ENCODE measurements around the gene SAP30BP.

The SAP30BP gene

DNA sequence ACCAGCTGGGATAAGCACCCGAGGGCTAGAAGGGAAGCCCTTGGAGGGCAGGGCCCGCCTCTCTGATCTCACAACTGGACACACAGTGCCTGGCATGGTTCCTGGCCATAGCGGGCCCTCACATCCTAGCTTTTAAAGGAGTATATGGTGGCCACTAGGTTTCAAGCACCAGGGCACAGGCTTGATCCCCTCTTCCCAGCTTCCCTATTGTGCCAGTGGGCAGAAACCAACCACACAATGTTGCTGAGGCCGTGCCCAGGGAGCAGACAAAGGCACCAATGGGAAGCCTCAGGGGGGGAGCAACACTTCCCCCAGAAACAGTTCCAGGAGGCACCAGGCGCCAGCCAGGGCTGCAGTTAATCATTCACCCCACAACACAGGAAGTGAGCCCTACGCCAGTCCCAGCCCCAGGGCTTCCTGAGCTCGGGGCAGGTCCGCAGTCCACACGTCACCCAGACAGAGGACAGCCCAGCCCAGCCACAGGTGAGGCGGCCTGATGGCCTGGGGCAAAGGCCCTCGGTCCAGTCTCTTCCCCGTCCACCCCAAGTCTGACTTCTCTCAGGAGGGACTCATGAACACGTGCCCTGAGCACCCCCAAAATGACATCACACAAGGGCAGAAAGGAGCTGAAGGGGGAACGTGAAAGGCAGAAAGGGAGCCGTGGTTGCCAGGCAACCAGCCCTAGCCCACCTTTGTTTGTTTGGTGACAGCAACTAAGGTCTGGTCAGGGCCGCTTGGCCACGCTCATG is 21.1 kb upstream of the SAP30BP start:
- Histone ChIP-seq H3F3A (ENCODE audit: insufficient read depth) (no peaks in the 10 kb centered on the region; the same call in 1 of the 2 replicates), H2AFZ (ENCODE audit: low read depth, low read length, severe bottlenecking) (no peak overlapping the region), H3K4me3 (ENCODE audit: insufficient read depth, low read length, poor library complexity, severe bottlenecking) (no peak overlapping the region), H3K27me3 (ENCODE audit: low read length) (no peaks in the 10 kb centered on the region), H3K27ac (ENCODE audit: low read depth, low read length) (no peak overlapping the region), H3K4me2 (ENCODE audit: low read depth, low read length, poor library complexity, severe bottlenecking) (no peak overlapping the region), H3K9me2 (replicated peaks; ENCODE audit: insufficient read depth, low read length) (no peaks in the 10 kb centered on the region), H3K9me3 (ENCODE audit: insufficient read depth, low read length) (no peaks in the 10 kb centered on the region), H4K20me1 (ENCODE audit: low read depth, low read length) (no peaks in the 10 kb centered on the region), H3K36me3 (ENCODE audit: low read length) (no peaks in the 10 kb centered on the region), H3K9ac (ENCODE audit: low read length) (no peak overlapping the region), H3K79me2 (ENCODE audit: insufficient read depth, low read length) (no peaks in the 10 kb centered on the region)
- no peak for TF ChIP-seq EZH2phosphoT487 (conservative IDR thresholded peaks at IDR 0.05; ENCODE audit: low read length)
- TF ChIP-seq, protein P1, sequence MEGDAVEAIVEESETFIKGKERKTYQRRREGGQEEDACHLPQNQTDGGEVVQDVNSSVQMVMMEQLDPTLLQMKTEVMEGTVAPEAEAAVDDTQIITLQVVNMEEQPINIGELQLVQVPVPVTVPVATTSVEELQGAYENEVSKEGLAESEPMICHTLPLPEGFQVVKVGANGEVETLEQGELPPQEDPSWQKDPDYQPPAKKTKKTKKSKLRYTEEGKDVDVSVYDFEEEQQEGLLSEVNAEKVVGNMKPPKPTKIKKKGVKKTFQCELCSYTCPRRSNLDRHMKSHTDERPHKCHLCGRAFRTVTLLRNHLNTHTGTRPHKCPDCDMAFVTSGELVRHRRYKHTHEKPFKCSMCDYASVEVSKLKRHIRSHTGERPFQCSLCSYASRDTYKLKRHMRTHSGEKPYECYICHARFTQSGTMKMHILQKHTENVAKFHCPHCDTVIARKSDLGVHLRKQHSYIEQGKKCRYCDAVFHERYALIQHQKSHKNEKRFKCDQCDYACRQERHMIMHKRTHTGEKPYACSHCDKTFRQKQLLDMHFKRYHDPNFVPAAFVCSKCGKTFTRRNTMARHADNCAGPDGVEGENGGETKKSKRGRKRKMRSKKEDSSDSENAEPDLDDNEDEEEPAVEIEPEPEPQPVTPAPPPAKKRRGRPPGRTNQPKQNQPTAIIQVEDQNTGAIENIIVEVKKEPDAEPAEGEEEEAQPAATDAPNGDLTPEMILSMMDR (IDR thresholded peaks at IDR 0.05; ENCODE audit: insufficient read depth, low read length, poor library complexity, severe bottlenecking), result no peak

DNA sequence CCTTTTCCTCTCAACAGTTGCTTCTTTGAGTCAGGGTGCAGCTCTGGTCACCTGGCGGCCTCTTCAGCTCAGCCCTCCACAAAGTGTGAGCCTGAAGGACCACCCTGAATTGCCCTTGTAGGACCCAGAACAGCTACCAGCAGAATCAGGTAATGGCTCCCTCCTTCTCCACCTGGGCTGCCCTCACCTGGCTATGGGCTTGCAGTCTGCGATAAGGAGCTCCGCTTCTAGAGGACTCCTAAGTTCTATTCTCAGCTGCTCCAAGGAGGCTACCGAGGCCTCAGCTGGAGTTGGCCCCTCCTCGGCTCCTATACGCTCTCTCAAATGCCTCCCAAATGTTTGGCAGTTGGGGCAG is 20.5 kb upstream of the SAP30BP start:
- Histone ChIP-seq H2AFZ (ENCODE audit: low read depth, low read length, severe bottlenecking) (no peak overlapping the region), H3K36me3 (ENCODE audit: low read length) (no peaks in the 10 kb centered on the region), H3K9ac (ENCODE audit: low read length) (no peak overlapping the region), H3K9me2 (replicated peaks; ENCODE audit: insufficient read depth, low read length) (no peaks in the 10 kb centered on the region), H4K20me1 (ENCODE audit: low read depth, low read length) (no peaks in the 10 kb centered on the region), H3K79me2 (ENCODE audit: insufficient read depth, low read length) (no peaks in the 10 kb centered on the region), H3F3A (ENCODE audit: insufficient read depth) (no peaks in the 10 kb centered on the region; the same call in 1 of the 2 replicates), H3K27ac (ENCODE audit: low read depth, low read length) (no peak overlapping the region), H3K27me3 (ENCODE audit: low read length) (no peaks in the 10 kb centered on the region), H3K4me2 (ENCODE audit: low read depth, low read length, poor library complexity, severe bottlenecking) (no peak overlapping the region), H3K4me3 (ENCODE audit: insufficient read depth, low read length, poor library complexity, severe bottlenecking) (no peak overlapping the region), H3K9me3 (ENCODE audit: insufficient read depth, low read length) (no peaks in the 10 kb centered on the region)
- TF ChIP-seq, protein P1 (IDR thresholded peaks at IDR 0.05; ENCODE audit: insufficient read depth, low read length, poor library complexity, severe bottlenecking), result no peak
- TF ChIP-seq EZH2phosphoT487 (conservative IDR thresholded peaks at IDR 0.05; ENCODE audit: low read length), result no peak

DNA sequence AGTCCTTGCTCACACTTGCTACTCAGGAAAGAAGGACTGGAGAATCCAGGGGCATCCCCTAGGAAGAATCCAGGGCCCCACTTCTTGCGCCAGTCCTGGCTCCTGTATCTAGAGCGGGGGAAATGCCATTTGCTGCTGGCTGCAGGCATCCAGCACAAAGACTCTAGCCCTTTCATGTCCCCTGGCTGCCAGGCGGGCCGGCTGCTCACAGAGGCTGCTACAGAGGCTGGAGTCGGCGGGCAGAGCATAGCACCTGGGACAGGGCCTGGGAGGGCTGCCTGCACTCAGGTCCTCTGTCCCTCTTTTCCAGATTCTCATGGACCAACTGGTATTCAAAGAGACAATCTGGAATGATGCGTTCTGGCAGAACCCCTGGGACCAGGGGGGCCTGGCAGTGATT is 20.1 kb upstream of the SAP30BP start:
- Histone ChIP-seq H2AFZ (ENCODE audit: low read depth, low read length, severe bottlenecking) (no peak overlapping the region), H4K20me1 (ENCODE audit: low read depth, low read length) (no peaks in the 10 kb centered on the region), H3K9me3 (ENCODE audit: insufficient read depth, low read length) (no peaks in the 10 kb centered on the region), H3K27me3 (ENCODE audit: low read length) (no peaks in the 10 kb centered on the region), H3K4me2 (ENCODE audit: low read depth, low read length, poor library complexity, severe bottlenecking) (no peak overlapping the region), H3K9ac (ENCODE audit: low read length) (no peak overlapping the region), H3K4me3 (ENCODE audit: insufficient read depth, low read length, poor library complexity, severe bottlenecking) (no peak overlapping the region), H3K27ac (ENCODE audit: low read depth, low read length) (no peak overlapping the region), H3K79me2 (ENCODE audit: insufficient read depth, low read length) (no peaks in the 10 kb centered on the region), H3F3A (ENCODE audit: insufficient read depth) (no peaks in the 10 kb centered on the region; the same call in 1 of the 2 replicates), H3K9me2 (replicated peaks; ENCODE audit: insufficient read depth, low read length) (no peaks in the 10 kb centered on the region), H3K36me3 (ENCODE audit: low read length) (no peaks in the 10 kb centered on the region)
- no peak for TF ChIP-seq EZH2phosphoT487 (conservative IDR thresholded peaks at IDR 0.05; ENCODE audit: low read length)
- TF ChIP-seq, protein P1 (IDR thresholded peaks at IDR 0.05; ENCODE audit: insufficient read depth, low read length, poor library complexity, severe bottlenecking), result no peak

Data from SU-DHL-6 (cell line).